WTC11 (cell line): ENCODE results near the gene MEGF9.

Experiments used
- CTCF ChIP-seq: fragments of 200-600 bp; IDR thresholded peaks from 2 replicates; pipeline ENCODE4 v1.8.0; 2022; ENCODE audit warnings: antibody characterized with exemption
- FOXK1 ChIP-seq: sonication (generic); formaldehyde crosslinking; IDR thresholded peaks from 2 replicates; pipeline ENCODE4 v1.8.0; 2022; ENCODE audit warnings: mild to moderate bottlenecking, moderate library complexity, missing genetic modification reagents
- FOXP4 ChIP-seq: sonication (generic); formaldehyde crosslinking; IDR thresholded peaks from 2 replicates; pipeline ENCODE4 v1.8.0; 2022; ENCODE audit warnings: mild to moderate bottlenecking, missing genetic modification reagents
- SP1 ChIP-seq: sonication (generic); formaldehyde crosslinking; conservative IDR thresholded peaks from 2 replicates; pipeline ENCODE4 v1.8.1; 2022; ENCODE audit warnings: missing genetic modification reagents
- USF1 ChIP-seq: sonication (generic); formaldehyde crosslinking; IDR thresholded peaks from 2 replicates; pipeline ENCODE4 v1.8.0; 2022; ENCODE audit warnings: mild to moderate bottlenecking, missing genetic modification reagents
- TF ChIP-seq, protein P1 (sequence below): sonication (generic); formaldehyde crosslinking; conservative IDR thresholded peaks from 2 replicates; pipeline ENCODE4 v1.8.1; 2022; ENCODE audit warnings: mild to moderate bottlenecking, missing genetic modification reagents
- TF ChIP-seq, protein P2 (sequence below): sonication (generic); formaldehyde crosslinking; IDR thresholded peaks from 2 replicates; pipeline ENCODE4 v1.8.1; 2023; ENCODE audit warnings: mild to moderate bottlenecking, missing genetic modification reagents, moderate library complexity
- TF ChIP-seq, protein P3 (sequence below): sonication (generic); formaldehyde crosslinking; IDR thresholded peaks from 2 replicates; pipeline ENCODE4 v1.8.0; 2023; ENCODE audit warnings: missing genetic modification reagents, mild to moderate bottlenecking, borderline replicate concordance

GRCh38 chr9:120635011-120635410, 79.3 kb downstream of the MEGF9 start:
- TF ChIP-seq, protein P1, sequence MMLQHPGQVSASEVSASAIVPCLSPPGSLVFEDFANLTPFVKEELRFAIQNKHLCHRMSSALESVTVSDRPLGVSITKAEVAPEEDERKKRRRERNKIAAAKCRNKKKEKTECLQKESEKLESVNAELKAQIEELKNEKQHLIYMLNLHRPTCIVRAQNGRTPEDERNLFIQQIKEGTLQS: no peak
- TF ChIP-seq FOXK1 (CRISPR knock-in tag): no peak
- no peak for TF ChIP-seq CTCF
- TF ChIP-seq USF1 (CRISPR knock-in tag): no peak
- TF ChIP-seq, protein P2, sequence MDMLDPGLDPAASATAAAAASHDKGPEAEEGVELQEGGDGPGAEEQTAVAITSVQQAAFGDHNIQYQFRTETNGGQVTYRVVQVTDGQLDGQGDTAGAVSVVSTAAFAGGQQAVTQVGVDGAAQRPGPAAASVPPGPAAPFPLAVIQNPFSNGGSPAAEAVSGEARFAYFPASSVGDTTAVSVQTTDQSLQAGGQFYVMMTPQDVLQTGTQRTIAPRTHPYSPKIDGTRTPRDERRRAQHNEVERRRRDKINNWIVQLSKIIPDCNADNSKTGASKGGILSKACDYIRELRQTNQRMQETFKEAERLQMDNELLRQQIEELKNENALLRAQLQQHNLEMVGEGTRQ (CRISPR knock-in tag): no peak
- no peak for TF ChIP-seq SP1 (CRISPR knock-in tag)
- TF ChIP-seq FOXP4: no peak
- TF ChIP-seq, protein P3, sequence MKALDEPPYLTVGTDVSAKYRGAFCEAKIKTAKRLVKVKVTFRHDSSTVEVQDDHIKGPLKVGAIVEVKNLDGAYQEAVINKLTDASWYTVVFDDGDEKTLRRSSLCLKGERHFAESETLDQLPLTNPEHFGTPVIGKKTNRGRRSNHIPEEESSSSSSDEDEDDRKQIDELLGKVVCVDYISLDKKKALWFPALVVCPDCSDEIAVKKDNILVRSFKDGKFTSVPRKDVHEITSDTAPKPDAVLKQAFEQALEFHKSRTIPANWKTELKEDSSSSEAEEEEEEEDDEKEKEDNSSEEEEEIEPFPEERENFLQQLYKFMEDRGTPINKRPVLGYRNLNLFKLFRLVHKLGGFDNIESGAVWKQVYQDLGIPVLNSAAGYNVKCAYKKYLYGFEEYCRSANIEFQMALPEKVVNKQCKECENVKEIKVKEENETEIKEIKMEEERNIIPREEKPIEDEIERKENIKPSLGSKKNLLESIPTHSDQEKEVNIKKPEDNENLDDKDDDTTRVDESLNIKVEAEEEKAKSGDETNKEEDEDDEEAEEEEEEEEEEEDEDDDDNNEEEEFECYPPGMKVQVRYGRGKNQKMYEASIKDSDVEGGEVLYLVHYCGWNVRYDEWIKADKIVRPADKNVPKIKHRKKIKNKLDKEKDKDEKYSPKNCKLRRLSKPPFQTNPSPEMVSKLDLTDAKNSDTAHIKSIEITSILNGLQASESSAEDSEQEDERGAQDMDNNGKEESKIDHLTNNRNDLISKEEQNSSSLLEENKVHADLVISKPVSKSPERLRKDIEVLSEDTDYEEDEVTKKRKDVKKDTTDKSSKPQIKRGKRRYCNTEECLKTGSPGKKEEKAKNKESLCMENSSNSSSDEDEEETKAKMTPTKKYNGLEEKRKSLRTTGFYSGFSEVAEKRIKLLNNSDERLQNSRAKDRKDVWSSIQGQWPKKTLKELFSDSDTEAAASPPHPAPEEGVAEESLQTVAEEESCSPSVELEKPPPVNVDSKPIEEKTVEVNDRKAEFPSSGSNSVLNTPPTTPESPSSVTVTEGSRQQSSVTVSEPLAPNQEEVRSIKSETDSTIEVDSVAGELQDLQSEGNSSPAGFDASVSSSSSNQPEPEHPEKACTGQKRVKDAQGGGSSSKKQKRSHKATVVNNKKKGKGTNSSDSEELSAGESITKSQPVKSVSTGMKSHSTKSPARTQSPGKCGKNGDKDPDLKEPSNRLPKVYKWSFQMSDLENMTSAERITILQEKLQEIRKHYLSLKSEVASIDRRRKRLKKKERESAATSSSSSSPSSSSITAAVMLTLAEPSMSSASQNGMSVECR: no peak
